22Rv1 (cell line): ENCODE data around the gene BSPRY.

Source experiments
- ZFX ChIP-seq: fragments of 450-650 bp; IDR thresholded peaks from 2 replicates; pipeline ENCODE4 v1.6.1; 2017; ENCODE audit warnings: antibody characterized with exemption, borderline replicate concordance
- TF ChIP-seq, protein P1 (sequence below): fragments of 450-650 bp; IDR thresholded peaks from 2 replicates; pipeline ENCODE4 v1.5.1; 2017; ENCODE audit warnings: mild to moderate bottlenecking

DNA sequence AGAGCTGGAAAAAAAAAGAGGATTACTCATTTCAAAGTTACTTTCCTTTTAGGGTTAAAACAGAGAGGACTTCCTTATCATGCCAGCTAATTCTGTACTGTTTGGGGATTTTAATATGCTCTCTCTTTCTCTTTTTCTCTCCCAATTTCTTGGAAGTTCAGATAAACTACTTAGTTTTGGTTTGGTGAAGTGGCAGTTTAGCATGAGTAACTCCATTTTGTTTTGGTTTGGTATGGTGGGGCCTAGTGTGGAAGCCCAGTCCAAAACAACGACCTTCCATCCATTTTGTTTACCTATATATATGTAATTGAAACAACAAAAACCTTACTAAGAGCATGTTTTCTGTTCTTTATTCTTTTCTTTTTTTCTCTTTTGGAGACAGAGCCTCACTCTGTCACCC, 3.7 kb upstream of the BSPRY start:
- TF ChIP-seq, protein P1, sequence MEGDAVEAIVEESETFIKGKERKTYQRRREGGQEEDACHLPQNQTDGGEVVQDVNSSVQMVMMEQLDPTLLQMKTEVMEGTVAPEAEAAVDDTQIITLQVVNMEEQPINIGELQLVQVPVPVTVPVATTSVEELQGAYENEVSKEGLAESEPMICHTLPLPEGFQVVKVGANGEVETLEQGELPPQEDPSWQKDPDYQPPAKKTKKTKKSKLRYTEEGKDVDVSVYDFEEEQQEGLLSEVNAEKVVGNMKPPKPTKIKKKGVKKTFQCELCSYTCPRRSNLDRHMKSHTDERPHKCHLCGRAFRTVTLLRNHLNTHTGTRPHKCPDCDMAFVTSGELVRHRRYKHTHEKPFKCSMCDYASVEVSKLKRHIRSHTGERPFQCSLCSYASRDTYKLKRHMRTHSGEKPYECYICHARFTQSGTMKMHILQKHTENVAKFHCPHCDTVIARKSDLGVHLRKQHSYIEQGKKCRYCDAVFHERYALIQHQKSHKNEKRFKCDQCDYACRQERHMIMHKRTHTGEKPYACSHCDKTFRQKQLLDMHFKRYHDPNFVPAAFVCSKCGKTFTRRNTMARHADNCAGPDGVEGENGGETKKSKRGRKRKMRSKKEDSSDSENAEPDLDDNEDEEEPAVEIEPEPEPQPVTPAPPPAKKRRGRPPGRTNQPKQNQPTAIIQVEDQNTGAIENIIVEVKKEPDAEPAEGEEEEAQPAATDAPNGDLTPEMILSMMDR: no peak
- TF ChIP-seq ZFX: no peak
